ENCODE measurements around the gene NOC4L. TPM values are rescaled to one million over a fixed set of nuclear protein-coding genes. Genes with fewer than 3 reads are reported as not detected.
A peak's percentile ranks its signal among the peaks of the same experiment; 100 is the strongest.

Gene NOC4L
- total RNA-seq, 3 donors from 2014 or later = 10.1 to 14.3 (median 11.1) TPM

DNA sequence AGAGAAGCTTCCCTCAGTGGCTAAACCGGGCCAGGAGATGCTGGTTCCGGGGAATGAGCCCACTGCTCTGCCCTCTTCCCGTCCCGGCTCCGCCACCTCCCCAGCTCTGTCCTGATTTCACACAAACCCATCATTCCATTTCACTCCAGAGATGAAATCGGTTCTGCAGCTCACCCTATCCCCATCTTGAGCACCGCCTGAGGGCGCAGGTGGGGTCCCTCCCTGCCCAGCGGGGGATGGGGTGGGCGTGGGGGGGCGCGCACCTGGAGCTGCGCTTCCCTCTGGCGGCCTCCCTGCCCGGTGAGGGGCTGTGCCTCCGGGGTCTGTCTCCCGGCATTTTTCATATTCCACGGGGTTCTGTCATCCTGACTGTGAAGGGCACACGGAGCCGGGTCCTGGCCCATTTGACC lies 44.7 kb downstream of the NOC4L start:
- peaks cover 25 to 48% of the 10 kb centered on the region in 2 donors for H3K9me3 ChIP-seq
- H3K36me3 ChIP-seq = no peaks in the 10 kb centered on the region
- H3K27me3 ChIP-seq = no peaks in the 10 kb centered on the region
- no peak for TF ChIP-seq POLR2AphosphoS5 (IDR thresholded peaks at IDR 0.05)
- H3K27ac ChIP-seq = peak overlapping the region; percentile 70 to 76
- DNase-seq (ENCODE audit: low spot score in 2 of 2) = no peak
- H3K4me3 ChIP-seq = peak overlapping the region; percentile 51 to 74 (median 63)
- intact Hi-C loops (cut with DNase I; ENCODE audit: low total_unique reads) = no loop called here
- H3K4me1 ChIP-seq = no peaks in the 10 kb centered on the region

DNA sequence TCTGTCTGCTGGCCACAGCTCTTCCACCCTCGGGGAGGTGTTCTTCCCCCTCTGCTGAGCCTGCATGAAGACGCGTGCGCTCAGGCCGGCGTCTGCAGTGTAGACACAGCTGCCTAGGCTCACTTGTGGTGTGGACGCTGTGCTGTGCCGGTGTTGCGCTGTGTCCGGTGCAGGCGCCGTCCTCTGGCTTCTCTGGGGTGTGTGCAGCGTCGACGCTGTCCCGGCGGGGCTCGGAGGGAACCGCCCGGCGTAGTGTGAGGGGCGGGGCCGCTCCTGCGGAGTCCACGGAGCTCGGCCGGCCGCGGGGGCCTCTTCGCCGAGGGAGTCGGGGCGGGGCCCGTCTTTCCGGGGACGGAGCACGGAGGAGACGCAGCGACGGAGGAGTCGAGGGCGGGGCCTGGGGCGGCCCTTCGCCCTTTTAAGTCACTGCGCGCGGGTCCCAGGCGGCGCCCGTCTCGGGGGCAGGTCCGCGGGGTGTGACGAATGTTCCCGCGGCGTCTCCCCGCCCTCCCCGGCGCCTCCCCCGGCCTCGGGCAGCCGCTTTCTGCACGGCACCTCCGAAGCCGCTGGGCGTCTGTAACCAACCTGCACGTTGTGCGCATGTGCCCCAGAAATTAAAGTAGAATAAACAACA lies 45.2 kb downstream of the NOC4L start:
- peaks cover 29 to 45% of the 10 kb centered on the region in 2 donors for H3K9me3 ChIP-seq
- peak overlapping the region; percentile 51 to 74 (median 63) for H3K4me3 ChIP-seq
- peak; percentile 75 to 81 for DNase-seq (ENCODE audit: low spot score in 2 of 2)
- H3K27ac ChIP-seq = peak overlapping the region; percentile 70 to 76
- H3K27me3 ChIP-seq = no peaks in the 10 kb centered on the region
- TF ChIP-seq POLR2AphosphoS5 (IDR thresholded peaks at IDR 0.05) (no peak), POLR2A (IDR thresholded peaks at IDR 0.05) (no peak)
- TF ChIP-seq, protein P1, sequence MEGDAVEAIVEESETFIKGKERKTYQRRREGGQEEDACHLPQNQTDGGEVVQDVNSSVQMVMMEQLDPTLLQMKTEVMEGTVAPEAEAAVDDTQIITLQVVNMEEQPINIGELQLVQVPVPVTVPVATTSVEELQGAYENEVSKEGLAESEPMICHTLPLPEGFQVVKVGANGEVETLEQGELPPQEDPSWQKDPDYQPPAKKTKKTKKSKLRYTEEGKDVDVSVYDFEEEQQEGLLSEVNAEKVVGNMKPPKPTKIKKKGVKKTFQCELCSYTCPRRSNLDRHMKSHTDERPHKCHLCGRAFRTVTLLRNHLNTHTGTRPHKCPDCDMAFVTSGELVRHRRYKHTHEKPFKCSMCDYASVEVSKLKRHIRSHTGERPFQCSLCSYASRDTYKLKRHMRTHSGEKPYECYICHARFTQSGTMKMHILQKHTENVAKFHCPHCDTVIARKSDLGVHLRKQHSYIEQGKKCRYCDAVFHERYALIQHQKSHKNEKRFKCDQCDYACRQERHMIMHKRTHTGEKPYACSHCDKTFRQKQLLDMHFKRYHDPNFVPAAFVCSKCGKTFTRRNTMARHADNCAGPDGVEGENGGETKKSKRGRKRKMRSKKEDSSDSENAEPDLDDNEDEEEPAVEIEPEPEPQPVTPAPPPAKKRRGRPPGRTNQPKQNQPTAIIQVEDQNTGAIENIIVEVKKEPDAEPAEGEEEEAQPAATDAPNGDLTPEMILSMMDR (IDR thresholded peaks at IDR 0.05) = no peak
- H3K4me1 ChIP-seq = no peaks in the 10 kb centered on the region
- no peaks in the 10 kb centered on the region for H3K36me3 ChIP-seq
- intact Hi-C loops (cut with DNase I; ENCODE audit: low total_unique reads) = no loop called here

- TF ChIP-seq POLR2AphosphoS5 (IDR thresholded peaks at IDR 0.05) (no peak), POLR2A (IDR thresholded peaks at IDR 0.05) (no peak)
- TF ChIP-seq, protein P1 (IDR thresholded peaks at IDR 0.05) = no peak
- H3K9me3 ChIP-seq = peaks cover 29 to 38% of the 10 kb centered on the region in 2 donors
- H3K36me3 ChIP-seq = no peaks in the 10 kb centered on the region
- H3K4me3 ChIP-seq = peak overlapping the region; percentile 51 to 74 (median 63)
- no peaks in the 10 kb centered on the region for H3K4me1 ChIP-seq
- DNase-seq (ENCODE audit: low spot score in 2 of 2) = no peak
- intact Hi-C loops (cut with DNase I; ENCODE audit: low total_unique reads) = no loop called here
- no peaks in the 10 kb centered on the region for H3K27me3 ChIP-seq
- H3K27ac ChIP-seq = peak overlapping the region; percentile 70 to 76
Measured at GRCh38 chr12:132190012-132190755, 45.9 kb downstream of the NOC4L start.

- Histone ChIP-seq H3K4me3 (peak overlapping the region in 2 of 3 donors; percentile 63 to 74), H3K4me1 (no peaks in the 10 kb centered on the region), H3K27me3 (no peaks in the 10 kb centered on the region), H3K27ac (no peak overlapping the region), H3K9me3 (peaks cover 23 to 30% of the 10 kb centered on the region in 2 donors), H3K36me3 (no peaks in the 10 kb centered on the region)
- no peak for DNase-seq (ENCODE audit: low spot score in 2 of 2)
- TF ChIP-seq, protein P1 (IDR thresholded peaks at IDR 0.05) = no peak
- TF ChIP-seq POLR2AphosphoS5 (IDR thresholded peaks at IDR 0.05) (no peak), POLR2A (IDR thresholded peaks at IDR 0.05) (no peak)
- intact Hi-C loops (cut with DNase I; ENCODE audit: low total_unique reads) = no loop called here
Measured at GRCh38 chr12:132190834-132191500, 46.7 kb downstream of the NOC4L start.

- no peak overlapping the region for H3K4me3 ChIP-seq
- H3K36me3 ChIP-seq = no peaks in the 10 kb centered on the region
- DNase-seq (ENCODE audit: low spot score in 2 of 2) = no peak
- no peak overlapping the region for H3K27ac ChIP-seq
- TF ChIP-seq, protein P1 (IDR thresholded peaks at IDR 0.05) = no peak
- TF ChIP-seq POLR2A (IDR thresholded peaks at IDR 0.05) (no peak), POLR2AphosphoS5 (IDR thresholded peaks at IDR 0.05) (no peak)
- H3K27me3 ChIP-seq = no peaks in the 10 kb centered on the region
- H3K9me3 ChIP-seq = peaks cover 15 to 20% of the 10 kb centered on the region in 2 donors
- intact Hi-C loops (cut with DNase I; ENCODE audit: low total_unique reads) = loop anchor here (2.0 kb wide), 1 partner anchor 75 kb away; no protein-coding TSS in a partner anchor
- no peaks in the 10 kb centered on the region for H3K4me1 ChIP-seq
Measured at GRCh38 chr12:132191715-132192553, 47.7 kb downstream of the NOC4L start.

All from breast epithelium (tissue), 4 donors.